T47D (cell line): ENCODE data around the gene CAT.

Source experiments
- DNase-seq, 2 experiments: peaks; one replicate each; pipeline versions ENCODE4 v3.0.0 to v3.0.0-alpha.2; 2011 to 2012; ENCODE audit warnings: low read depth in 1 of 2, low spot score in 1 of 2
- JUND ChIP-seq: IDR thresholded peaks from 2 replicates; pipeline ENCODE4 v1.6.1; 2012; ENCODE audit warnings: low read depth
- in situ Hi-C: cut with HindIII; loops from 2 replicates; pipeline ENCODE4 v1.10.0; 2016; ENCODE audit warnings: low sequenced_read_pairs, low pct_unique_long_range_greater_than_20kb

Gene CAT

GRCh38 chr11:34478845-34479663, 40.3 kb downstream of the CAT start:
- no peak for DNase-seq
- TF ChIP-seq JUND = no peak
- in situ Hi-C loops = no loop called here

- in situ Hi-C loops = no loop called here
- DNase-seq = no peak
- TF ChIP-seq JUND = no peak
Observed at GRCh38 chr11:34480314-34480713, 41.6 kb downstream of the CAT start.

- no peak for DNase-seq
- in situ Hi-C loops = no loop called here
- TF ChIP-seq JUND = no peak
Observed at GRCh38 chr11:34481307-34481706, 42.6 kb downstream of the CAT start.

DNA sequence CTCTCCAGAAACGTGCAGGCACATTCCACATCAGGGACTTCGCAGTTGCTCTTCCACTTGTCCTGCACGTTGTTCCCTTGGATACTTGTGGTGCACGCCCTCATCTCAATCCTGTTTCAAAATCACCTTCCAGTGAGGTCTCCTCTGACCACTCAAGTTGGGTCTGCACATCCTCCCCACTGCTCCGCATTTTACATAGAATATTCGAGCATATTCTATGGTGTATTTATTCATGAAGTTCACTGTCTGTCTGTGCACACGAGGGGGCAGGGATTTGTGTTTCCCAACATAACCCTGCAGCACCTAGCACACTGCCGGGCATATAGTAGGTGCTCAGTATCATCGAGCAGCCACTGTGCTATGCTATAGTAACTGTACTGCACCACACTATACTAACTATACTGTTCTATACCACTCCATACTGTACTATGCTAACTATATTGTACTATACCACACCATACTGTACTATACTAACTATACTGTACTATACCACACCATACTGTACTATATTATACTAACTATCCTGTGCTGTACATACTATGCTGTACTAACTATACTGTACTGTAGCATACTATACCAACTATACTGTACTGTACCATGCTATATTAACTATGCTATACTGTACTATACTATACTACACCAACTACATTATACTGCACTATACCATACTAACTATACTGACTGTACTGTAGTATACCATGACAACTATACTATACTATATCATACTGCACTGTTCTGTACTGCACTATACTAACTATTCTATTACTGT, 44.6 kb downstream of the CAT start:
- DNase-seq = no peak
- in situ Hi-C loops = no loop called here
- TF ChIP-seq JUND = no peak

DNA sequence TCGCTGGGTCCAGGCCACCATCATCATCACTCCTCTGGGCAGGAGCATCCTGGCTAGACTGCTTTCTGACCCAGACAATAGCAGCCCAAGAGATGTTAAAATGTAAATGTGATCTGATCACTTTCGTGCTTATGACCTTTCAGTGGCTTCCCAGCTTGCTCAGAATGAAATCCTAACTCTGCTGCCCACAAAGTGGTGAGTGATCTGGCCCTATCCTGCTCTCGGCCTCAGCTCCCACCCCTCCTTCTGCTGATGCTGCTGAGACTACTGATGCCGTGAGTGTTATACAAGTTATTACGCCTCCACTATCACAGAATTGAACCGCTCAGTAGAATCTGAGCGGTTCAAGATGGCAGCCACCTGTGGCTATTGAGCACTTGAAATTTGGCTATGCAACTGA, 48.7 kb downstream of the CAT start:
- in situ Hi-C loops = no loop called here
- DNase-seq = no peak
- TF ChIP-seq JUND = no peak

GRCh38 chr11:34488855-34489557, 50.3 kb downstream of the CAT start:
- no peak for DNase-seq
- TF ChIP-seq JUND = no peak
- in situ Hi-C loops = no loop called here

- TF ChIP-seq JUND = no peak
- in situ Hi-C loops = no loop called here
- no peak for DNase-seq
Observed at GRCh38 chr11:34490304-34490703, 51.6 kb downstream of the CAT start.

- in situ Hi-C loops = no loop called here
- TF ChIP-seq JUND = no peak
- DNase-seq = peak; percentile 66 to 80
Observed at GRCh38 chr11:34492806-34493414, 54.2 kb downstream of the CAT start.

- in situ Hi-C loops = no loop called here
- no peak for TF ChIP-seq JUND
- DNase-seq = no peak
Observed at GRCh38 chr11:34493468-34493867, 54.7 kb downstream of the CAT start.

GRCh38 chr11:34493926-34494595, 55.3 kb downstream of the CAT start:
- in situ Hi-C loops = no loop called here
- DNase-seq = no peak
- no peak for TF ChIP-seq JUND

GRCh38 chr11:34495239-34495723, 56.5 kb downstream of the CAT start:
- no peak for DNase-seq
- no peak for TF ChIP-seq JUND
- in situ Hi-C loops = no loop called here
